Tibial nerve (tissue), 3 donors: Measurements from ENCODE around the gene KCNC2.

Experiments used
- POLR2A ChIP-seq, 2 donors: fragments of 450-650 bp; IDR thresholded peaks; one replicate each; pipeline ENCODE4 v1.6.1; 2017; ENCODE audit warnings: antibody characterized with exemption in 2 of 2, mild to moderate bottlenecking in 2 of 2, moderate library complexity in 2 of 2
- TF ChIP-seq, protein P1 (sequence below), 5 experiments: fragments of 200-600 bp in 3 of 5; fragments of 450-650 bp in 2 of 5; sonication (generic) in 3 of 5; IDR thresholded peaks; one replicate each; pipeline ENCODE4 v1.5.1; 2016 to 2019; ENCODE audit warnings: antibody characterized with exemption in 5 of 5, mild to moderate bottlenecking in 3 of 5, moderate library complexity in 2 of 5

DNA sequence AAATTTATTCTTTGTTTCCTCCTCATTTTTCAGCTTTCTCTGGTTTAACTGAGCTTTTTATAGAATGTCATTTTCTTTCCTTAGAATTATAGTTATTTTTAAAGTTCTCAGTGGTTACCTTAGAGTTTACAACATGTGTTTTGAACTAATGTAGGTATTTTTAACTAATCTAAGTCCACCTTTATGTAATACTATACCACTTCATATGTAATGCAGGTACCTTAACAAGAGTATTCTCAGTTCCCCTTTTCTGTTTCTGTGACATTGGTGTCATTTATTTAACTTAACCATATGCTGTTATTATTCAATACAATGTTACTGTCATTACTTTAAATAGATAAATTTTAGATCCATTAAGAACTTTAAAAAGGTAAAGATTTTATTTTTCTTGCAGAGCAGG is 30.3 kb upstream of the KCNC2 start:
- TF ChIP-seq, protein P1, sequence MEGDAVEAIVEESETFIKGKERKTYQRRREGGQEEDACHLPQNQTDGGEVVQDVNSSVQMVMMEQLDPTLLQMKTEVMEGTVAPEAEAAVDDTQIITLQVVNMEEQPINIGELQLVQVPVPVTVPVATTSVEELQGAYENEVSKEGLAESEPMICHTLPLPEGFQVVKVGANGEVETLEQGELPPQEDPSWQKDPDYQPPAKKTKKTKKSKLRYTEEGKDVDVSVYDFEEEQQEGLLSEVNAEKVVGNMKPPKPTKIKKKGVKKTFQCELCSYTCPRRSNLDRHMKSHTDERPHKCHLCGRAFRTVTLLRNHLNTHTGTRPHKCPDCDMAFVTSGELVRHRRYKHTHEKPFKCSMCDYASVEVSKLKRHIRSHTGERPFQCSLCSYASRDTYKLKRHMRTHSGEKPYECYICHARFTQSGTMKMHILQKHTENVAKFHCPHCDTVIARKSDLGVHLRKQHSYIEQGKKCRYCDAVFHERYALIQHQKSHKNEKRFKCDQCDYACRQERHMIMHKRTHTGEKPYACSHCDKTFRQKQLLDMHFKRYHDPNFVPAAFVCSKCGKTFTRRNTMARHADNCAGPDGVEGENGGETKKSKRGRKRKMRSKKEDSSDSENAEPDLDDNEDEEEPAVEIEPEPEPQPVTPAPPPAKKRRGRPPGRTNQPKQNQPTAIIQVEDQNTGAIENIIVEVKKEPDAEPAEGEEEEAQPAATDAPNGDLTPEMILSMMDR (IDR thresholded peaks at IDR 0.05) = no peak
- TF ChIP-seq POLR2A (IDR thresholded peaks at IDR 0.05) = no peak
